NB4 (cell line): ENCODE measurements around the gene AP2A2.

Experiments
- MAX ChIP-seq: IDR thresholded peaks from 2 replicates; pipeline ENCODE4 v1.6.1; 2011; ENCODE audit warnings: low read depth, low read length
- TF ChIP-seq, protein P1 (sequence below): IDR thresholded peaks from one replicate; pipeline ENCODE4 v1.5.1; 2012; ENCODE audit warnings: low read depth, low read length

DNA sequence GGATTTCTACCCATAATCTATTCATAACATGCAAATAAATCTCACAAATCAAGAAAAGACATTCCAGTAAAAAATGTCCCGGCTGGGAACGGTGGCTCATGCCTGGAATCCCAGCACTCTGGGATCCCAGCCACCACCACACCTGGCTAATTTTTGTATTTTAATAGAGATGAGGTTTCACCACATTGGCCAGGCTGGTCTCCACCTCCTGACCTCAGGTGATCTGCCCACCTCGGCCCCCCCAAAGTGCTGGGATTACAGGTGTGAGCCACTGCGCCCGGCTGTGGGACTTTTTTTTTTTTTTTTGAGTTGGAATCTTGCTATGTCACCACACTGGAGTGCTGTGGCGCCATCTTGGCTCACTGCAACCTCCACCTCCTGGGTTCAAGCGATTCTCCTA lies 19.7 kb upstream of the AP2A2 start:
- TF ChIP-seq, protein P1, sequence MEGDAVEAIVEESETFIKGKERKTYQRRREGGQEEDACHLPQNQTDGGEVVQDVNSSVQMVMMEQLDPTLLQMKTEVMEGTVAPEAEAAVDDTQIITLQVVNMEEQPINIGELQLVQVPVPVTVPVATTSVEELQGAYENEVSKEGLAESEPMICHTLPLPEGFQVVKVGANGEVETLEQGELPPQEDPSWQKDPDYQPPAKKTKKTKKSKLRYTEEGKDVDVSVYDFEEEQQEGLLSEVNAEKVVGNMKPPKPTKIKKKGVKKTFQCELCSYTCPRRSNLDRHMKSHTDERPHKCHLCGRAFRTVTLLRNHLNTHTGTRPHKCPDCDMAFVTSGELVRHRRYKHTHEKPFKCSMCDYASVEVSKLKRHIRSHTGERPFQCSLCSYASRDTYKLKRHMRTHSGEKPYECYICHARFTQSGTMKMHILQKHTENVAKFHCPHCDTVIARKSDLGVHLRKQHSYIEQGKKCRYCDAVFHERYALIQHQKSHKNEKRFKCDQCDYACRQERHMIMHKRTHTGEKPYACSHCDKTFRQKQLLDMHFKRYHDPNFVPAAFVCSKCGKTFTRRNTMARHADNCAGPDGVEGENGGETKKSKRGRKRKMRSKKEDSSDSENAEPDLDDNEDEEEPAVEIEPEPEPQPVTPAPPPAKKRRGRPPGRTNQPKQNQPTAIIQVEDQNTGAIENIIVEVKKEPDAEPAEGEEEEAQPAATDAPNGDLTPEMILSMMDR = no peak
- TF ChIP-seq MAX = no peak
